ENCODE data around the gene IL22.
A peak's percentile ranks its signal among the peaks of the same experiment; 100 is the strongest.

Gene IL22

GRCh38 chr12:68250454-68250853 is 3.0 kb downstream of the IL22 start:
- Mint-ChIP-seq H3K27me3 (ENCODE audit: low read depth, poor library complexity) (no peaks in the 10 kb centered on the region), H3K36me3 (ENCODE audit: low read depth) (peaks cover 14% of the 10 kb centered on the region), H3K9me3 (peaks cover 21% of the 10 kb centered on the region), H3K27ac (no peak overlapping the region), H3K4me1 (peaks cover 34% of the 10 kb centered on the region), H3K4me3 (no peak overlapping the region)
- no peak for DNase-seq
- TF ChIP-seq CTCF (IDR thresholded peaks at IDR 0.05) = no peak

- no peaks in the 10 kb centered on the region for H3K27me3 Mint-ChIP-seq (ENCODE audit: low read depth, poor library complexity)
- DNase-seq = no peak
- H3K4me3 Mint-ChIP-seq = no peak overlapping the region
- H3K9me3 Mint-ChIP-seq = peaks cover 21% of the 10 kb centered on the region
- peaks cover 14% of the 10 kb centered on the region for H3K36me3 Mint-ChIP-seq (ENCODE audit: low read depth)
- H3K4me1 Mint-ChIP-seq = peaks cover 55% of the 10 kb centered on the region
- TF ChIP-seq CTCF (IDR thresholded peaks at IDR 0.05) = no peak
- no peak overlapping the region for H3K27ac Mint-ChIP-seq
Observed at GRCh38 chr12:68247785-68248184, 5.6 kb downstream of the IL22 start.

- DNase-seq = no peak
- H3K4me3 Mint-ChIP-seq = no peak overlapping the region
- peaks cover 51% of the 10 kb centered on the region for H3K4me1 Mint-ChIP-seq
- H3K9me3 Mint-ChIP-seq = peaks cover 21% of the 10 kb centered on the region
- H3K36me3 Mint-ChIP-seq (ENCODE audit: low read depth) = peaks cover 14% of the 10 kb centered on the region
- no peak for TF ChIP-seq CTCF (IDR thresholded peaks at IDR 0.05)
- no peaks in the 10 kb centered on the region for H3K27me3 Mint-ChIP-seq (ENCODE audit: low read depth, poor library complexity)
- peak overlapping the region; percentile 97 for H3K27ac Mint-ChIP-seq
Observed at GRCh38 chr12:68246350-68246749, 7.1 kb downstream of the IL22 start.

DNA sequence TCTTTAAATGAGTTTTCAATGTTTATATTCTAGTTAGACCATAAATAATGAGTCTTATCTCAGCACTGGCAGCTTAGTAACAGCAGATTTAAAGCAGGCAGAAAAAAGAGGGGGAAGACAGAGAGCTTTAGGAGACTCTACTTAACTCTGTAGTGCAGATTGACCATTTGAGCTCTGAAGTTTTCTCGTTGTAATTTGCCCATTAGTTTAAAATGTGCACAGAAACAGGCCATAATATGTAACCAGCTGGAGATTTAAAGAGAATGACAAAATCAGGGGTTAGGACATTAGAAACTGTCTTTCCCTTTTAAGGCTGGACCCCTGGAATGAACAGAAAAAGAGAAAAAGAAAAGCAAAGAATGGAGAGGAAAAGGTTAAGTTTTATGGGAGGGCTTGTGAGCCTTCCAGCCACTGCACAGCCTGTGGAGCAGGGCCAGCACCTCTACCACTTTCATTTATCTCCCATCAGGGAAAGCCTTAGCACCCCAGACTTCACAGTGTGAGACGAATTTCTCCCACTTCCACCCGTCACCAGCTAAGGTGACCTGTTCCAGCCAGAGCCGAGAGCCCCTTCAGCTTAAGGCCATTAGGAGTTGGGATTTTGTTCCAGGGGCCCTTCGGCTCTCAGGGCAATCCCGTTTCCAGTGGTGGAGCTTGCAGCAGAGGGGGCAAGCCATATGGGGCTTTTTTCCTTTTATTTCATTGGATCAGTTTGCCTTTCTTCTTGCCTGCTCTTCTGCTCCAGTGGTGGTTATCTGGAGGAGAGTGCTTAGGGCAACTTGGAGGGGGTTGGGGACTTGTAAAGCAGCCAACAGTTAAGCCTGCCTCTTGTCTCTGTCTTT is 8.0 kb downstream of the IL22 start:
- peak overlapping the region; percentile 97 for H3K27ac Mint-ChIP-seq
- TF ChIP-seq CTCF (IDR thresholded peaks at IDR 0.05) = no peak
- peaks cover 21% of the 10 kb centered on the region for H3K9me3 Mint-ChIP-seq
- no peaks in the 10 kb centered on the region for H3K27me3 Mint-ChIP-seq (ENCODE audit: low read depth, poor library complexity)
- H3K36me3 Mint-ChIP-seq (ENCODE audit: low read depth) = peaks cover 14% of the 10 kb centered on the region
- H3K4me3 Mint-ChIP-seq = peak overlapping the region; percentile 71
- peak; percentile 12 for DNase-seq
- peaks cover 44% of the 10 kb centered on the region for H3K4me1 Mint-ChIP-seq

GRCh38 chr12:68242777-68243176 is 10.6 kb downstream of the IL22 start:
- TF ChIP-seq CTCF (IDR thresholded peaks at IDR 0.05) = no peak
- Mint-ChIP-seq H3K4me1 (peaks cover 39% of the 10 kb centered on the region), H3K27ac (no peak overlapping the region), H3K4me3 (no peak overlapping the region), H3K9me3 (peaks cover 19% of the 10 kb centered on the region), H3K36me3 (ENCODE audit: low read depth) (peaks cover 13% of the 10 kb centered on the region), H3K27me3 (ENCODE audit: low read depth, poor library complexity) (peaks cover 5% of the 10 kb centered on the region)
- no peak for DNase-seq

GRCh38 chr12:68240975-68241374 is 12.4 kb downstream of the IL22 start:
- H3K27ac Mint-ChIP-seq = no peak overlapping the region
- TF ChIP-seq CTCF (IDR thresholded peaks at IDR 0.05) = no peak
- no peak for DNase-seq
- H3K36me3 Mint-ChIP-seq (ENCODE audit: low read depth) = no peaks in the 10 kb centered on the region
- H3K4me3 Mint-ChIP-seq = no peak overlapping the region
- H3K9me3 Mint-ChIP-seq = peaks cover 3% of the 10 kb centered on the region
- H3K4me1 Mint-ChIP-seq = peaks cover 33% of the 10 kb centered on the region
- H3K27me3 Mint-ChIP-seq (ENCODE audit: low read depth, poor library complexity) = peaks cover 5% of the 10 kb centered on the region

All from nephron progenitor cell (in vitro differentiated cells).